Placental epithelial cell (primary cell): Measurements from ENCODE around the gene HIPK3. TPM values are rescaled to one million over a fixed set of nuclear protein-coding genes. Genes with fewer than 3 reads are reported as not detected.

Experiments
- total RNA-seq: library from RNA; depleted of rRNA; stranded (reverse); fragments of >200 nt; gene quantifications from 2 replicates; pipeline ENCODE4 v1.2.3, GENCODE V29; 2012

The HIPK3 gene
- 174 and 190 TPM in 2 replicates for total RNA-seq

DNA sequence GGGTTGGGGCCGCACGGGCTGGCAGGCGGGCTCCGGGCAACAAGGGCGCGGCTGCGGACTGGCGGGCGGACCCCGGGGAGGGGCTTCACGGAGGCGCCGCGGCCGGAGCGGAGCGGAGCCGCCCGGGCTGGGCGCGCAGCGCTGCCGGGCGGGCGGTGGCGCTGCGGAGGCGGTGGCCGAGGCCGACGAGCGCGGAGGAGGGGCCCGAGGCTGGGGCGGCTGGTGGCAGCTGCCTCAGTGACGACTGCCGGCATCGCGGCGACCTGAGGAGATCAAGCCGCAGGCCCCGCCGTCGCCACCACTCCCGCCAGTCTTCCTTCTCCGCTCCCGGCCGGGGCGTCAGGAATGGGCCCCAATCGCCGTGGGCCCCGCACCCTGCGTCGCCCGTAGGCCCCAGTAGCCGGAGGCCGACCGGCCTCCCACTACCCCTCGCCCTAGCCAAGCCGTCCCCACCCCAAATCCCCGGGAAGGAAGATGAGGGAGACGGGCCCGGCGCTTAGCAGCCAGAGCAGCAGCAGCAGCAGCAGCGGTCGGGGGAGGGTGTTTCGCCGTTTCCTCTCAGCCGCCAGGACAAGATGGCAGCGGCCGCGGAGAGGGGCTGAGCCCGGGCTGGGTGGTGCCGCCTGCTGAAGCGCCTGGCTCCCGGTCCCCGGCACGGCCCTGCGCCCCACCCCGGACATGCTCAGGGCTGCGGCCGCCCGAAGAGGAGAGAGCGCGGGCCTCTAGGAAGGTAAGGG, at the start of gene HIPK3:
TSS of gene HIPK3 (plus strand) at position 222 of the 737 bp plus-strand sequence.

DNA sequence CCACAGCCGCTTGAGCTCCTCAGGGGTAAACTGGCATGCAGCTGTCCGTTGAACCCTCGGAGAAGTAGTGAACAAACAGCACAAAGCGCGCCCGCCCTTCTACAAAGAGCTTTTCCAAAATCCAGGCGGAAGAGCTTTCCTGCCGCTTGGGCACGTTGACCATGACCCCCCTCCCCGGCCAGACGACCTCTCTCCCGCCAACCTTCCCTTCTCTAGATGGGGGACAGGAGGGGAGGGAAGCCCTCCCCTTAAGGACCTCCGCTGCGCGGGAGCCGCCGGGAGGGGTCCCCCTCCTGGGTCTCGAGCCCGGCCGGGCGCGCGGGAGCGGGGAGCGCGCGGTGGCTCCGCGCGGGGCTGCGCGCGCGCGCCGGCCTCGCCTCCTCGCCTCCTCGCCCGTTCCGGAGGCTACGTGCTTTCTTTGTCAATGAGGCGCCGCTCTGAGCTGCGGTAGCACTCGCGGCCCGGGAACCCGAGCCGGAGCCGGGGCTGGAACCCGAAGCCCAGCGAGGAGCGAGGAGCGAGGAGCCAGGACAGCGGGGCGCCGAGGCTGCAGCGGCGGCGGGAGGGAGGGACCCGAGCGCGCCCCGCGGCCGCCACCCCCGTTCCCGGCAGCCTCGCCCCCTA, 118.6 kb downstream of the HIPK3 start, which contains the start of gene KIAA1549L:
TSS of gene KIAA1549L (plus strand) at position 421 of the 624 bp plus-strand sequence.

Other genes with a start within 250 kb of the HIPK3 start
- gene DEPDC7, start 241.5 kb upstream of the HIPK3 start, total RNA-seq: 38.9 and 39.9 TPM in 2 replicates
- gene TCP11L1, start 217.8 kb upstream of the HIPK3 start, total RNA-seq: 146 and 186 TPM in 2 replicates
- 24.0 and 24.3 TPM in 2 replicates for gene CSTF3, start 95.9 kb upstream of the HIPK3 start, total RNA-seq
- 2.0 and 8.2 TPM in 2 replicates for gene KIAA1549L, start 118.7 kb downstream of the HIPK3 start, total RNA-seq